Activated CD8-positive, alpha-beta memory T cell treated with anti-CD3 and anti-CD28 coated beads, Interleukin-2, amount 50 U/mL, for 1 hour (primary cell): ENCODE measurements around the gene TAB2.

Source experiments
- DNase-seq: peaks from one replicate; pipeline ENCODE4 v3.0.0-alpha.2; 2020; ENCODE audit errors: extremely low read depth

Gene TAB2

DNA sequence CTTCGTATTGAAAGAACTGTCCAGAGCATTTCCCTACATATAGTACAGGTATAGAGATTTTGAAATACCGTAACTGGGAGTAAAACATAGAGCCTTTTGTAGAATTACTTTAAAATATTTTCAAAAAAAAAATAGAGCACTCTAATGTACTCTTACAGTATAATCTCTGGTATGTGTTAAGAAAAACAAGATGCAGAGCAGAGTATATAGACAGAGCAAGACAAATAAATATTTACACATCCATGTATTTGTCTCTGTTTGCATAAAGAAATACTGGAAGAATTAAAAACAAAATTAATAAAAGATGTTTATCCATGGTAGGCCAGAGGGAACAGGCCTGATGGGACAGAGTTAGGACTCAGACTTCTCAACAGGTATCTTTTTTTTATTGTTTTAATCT lies 54.5 kb downstream of the TAB2 start:
- DNase-seq, result no peak

DNA sequence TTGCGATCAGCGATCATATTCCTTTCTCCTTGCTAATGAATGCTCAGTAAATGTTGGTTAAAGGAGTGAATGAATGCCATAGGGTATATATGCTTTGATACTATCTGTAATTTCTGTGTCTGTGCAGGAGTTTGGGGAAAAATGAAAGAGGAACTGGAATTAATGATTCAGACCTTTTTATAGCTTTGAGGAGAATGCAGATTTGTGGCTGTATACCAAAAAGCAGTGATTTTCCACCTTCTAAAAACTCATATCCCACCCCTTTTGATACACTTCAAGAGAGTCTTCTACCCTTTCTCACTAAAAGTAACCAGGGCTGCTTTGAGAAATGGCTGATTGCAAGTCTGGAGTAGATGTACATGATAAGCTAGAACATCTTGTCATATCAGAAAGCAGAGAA lies 56.0 kb downstream of the TAB2 start:
- no peak for DNase-seq

DNA sequence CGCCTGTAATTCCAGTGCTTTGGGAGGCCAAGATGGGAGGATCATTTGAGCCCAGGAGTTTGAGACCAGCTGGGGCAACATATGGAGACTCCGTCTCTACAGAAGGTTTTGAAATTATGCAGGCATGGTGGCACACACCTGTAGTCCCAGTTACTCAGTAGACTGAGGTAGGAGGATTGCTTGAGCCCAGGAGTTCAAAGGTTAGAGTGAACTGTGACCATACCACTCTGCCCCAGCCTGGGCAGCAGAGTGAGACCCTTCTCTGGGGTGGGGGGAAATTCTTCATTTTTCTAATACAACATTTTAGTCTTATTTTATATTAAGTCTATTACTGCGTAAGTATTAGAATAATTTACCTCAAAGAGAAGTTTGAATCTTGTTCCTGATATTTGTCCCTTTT lies 62.5 kb downstream of the TAB2 start:
- DNase-seq, result no peak

DNA sequence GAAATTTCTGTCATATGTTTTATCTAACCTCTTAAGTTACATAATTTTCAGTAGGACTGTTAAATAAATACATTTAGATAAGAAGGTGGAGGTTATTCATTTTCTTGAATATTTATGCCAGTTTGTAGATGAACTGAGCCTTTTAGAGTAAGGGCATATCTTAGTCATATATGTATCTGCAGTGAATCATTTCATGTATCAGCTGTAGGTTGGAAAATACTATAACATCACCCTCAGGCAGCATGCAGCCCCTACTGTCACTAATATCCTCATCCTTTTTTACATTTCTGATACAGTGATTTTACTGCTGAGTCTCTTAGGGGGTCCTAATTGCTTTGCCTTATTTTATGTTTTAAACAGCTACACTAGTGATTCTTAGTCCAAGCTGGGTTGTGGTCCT lies 63.0 kb downstream of the TAB2 start:
- DNase-seq, result no peak

DNA sequence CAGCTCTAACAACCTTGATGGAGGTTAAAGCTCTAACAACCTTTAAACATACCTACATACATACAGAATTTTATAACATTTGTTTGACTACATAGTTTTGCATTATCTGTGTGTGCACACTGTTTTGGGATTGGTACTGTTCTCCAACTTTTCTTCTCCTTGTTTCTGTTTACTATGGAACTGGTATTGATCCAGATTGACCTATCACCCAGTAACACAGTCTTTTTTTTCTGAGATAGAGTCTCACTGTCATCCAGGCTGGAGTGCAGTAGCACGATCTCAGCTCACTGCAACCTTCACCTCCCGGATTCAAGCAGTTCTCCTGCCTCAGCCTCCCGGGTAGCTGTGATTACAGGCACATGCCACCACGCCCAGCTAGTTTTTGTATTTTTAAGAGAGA lies 65.9 kb downstream of the TAB2 start:
- DNase-seq, result no peak

DNA sequence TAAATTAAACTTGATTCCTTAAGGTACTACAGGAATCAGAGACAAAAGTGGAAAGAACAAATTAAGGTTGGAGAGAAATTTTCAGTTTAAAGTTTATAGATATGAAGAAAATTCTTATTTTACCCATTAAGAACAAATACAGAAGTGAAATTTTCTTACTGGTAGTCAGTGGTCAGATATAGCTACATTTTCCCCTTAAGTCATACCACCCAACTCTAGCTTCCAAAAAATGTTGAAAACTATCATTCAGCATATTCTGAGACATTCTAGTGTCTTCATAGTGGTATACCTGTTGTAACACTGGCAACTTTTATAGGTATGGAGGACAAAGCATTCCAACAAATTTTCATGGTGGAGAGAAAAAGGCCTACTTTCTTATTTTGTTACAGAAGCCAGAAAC lies 67.0 kb downstream of the TAB2 start:
- DNase-seq, result no peak

DNA sequence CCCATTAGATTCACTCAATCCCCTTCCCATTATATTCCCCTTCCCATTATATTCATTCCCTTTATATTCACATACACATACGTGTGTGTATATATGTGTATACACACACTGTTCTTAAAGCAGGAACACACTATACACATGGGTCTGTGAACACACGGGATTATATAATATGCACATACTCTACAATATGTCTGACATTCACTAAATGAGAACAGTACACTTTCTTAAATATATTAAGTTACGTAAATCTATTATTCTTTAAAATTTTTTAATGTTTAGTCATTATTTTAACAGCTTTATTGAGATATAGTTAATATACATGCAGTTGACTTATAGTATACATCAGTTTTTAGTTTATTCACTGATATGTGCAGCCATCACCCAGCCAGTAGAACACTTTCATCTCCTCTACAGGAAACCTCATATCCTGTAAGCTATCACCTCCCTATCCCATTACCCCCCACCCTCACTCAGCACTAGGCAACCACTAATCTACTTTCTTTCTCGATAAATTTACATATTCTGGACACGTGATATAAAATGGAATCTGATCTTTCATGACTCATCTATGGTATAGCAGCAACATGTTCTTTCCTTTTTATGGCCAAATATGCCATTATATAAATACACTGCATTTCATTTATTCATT lies 68.6 kb downstream of the TAB2 start:
- no peak for DNase-seq

DNA sequence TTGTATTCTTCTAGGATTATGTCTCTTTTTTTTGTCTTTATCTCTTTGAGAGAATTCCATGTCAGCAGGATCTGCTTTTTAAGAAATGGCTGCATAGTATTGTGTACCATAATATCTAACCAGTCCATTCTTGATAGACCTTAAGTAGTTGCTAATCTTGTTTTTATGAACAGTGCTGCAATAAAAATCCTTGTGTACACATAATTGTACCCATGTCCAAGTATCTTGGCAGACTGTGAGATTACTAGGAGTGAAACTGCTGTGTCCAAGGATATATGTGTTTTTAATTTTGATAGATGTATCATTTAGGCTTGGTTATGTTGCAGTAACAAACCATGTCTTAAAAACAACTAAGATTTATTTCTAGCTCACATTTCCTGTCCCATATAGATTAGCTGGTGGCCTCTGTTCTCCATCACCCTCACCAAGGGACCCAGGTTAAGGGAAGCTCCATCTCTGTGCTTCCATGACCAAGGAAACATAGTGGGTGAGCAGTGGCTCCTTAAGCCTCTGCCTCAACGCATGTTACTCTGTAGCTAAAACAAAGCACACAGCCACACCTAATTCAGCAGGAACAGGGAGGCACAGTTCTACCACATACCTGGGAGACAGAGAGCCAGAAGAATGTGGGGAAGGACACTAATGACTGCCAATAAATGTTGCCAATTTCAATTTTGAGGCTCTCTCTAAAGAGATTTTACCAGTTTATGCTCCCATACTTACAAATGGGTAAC lies 70.4 kb downstream of the TAB2 start:
- DNase-seq, result no peak

DNA sequence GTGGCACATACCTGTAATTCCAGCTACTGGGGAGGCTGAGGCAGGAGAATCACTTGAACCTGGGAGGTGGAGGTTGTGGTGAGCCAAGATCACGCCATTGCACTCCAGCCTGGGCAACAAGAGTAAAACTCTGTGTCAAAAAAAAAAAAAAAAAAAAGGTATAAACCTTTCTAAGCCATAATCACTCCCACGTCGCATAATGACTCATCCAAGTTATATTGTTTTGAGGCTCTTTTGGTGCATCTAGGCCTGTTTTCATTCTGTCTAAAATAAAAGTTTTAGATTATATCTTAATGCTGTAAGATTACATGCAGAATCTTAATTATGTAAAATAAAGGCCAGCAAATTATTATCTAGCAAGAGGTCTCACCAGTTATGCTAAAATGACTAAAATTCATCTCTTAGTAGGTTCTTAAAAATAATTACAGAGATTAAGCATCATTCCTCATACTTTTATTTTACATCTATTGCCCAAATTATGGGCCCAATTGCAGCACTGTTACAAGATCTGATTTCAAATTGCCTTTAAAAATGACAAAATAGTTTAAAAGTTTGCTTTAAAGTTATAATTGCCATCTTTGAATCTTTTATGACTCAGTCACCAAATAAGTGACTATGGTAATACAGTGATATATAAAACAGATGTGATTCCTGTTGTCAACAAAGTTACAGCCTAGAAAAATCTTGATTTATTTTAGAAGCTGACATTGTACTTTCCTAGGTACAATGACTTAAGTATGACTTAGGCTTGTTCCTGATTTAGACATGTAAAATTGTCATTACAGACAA lies 72.2 kb downstream of the TAB2 start:
- DNase-seq, result no peak

DNA sequence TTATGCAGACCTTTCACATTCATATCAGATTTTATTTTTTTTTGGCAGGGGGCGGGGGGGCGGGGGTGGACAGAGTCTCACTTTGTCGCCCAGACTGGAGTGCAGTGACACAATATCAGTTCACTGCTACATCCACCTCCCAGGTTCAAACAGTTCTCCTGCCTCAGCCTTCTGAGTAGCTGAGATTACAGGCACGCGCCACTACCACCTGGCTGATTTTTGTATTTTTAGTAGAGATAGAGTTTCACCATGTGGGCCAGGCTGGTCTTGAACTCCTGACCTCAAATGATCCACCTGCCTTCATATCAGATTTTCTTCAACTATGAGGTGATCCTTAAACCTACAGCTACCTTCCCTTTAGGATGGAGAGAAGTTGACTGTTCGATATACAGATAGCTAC lies 74.6 kb downstream of the TAB2 start:
- no peak for DNase-seq

DNA sequence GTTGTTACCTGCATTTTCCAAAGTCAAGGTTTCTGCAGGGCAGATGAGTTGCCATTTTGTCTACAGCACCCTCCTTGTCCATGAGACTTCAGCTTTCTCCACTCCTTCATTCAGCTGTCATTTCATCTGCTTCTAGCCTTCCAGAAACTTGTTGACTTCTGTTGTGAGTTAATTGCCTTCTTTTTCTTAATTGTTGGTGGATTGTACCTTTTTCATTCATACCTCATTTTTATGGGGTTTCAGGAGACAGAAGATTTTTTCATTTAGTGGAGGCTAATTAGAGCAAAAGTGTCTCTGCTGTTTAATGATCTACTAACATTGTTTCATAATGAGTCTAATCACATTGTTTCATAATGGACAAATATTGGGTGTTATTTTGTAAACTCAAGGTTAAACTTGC lies 75.0 kb downstream of the TAB2 start:
- DNase-seq, result no peak

DNA sequence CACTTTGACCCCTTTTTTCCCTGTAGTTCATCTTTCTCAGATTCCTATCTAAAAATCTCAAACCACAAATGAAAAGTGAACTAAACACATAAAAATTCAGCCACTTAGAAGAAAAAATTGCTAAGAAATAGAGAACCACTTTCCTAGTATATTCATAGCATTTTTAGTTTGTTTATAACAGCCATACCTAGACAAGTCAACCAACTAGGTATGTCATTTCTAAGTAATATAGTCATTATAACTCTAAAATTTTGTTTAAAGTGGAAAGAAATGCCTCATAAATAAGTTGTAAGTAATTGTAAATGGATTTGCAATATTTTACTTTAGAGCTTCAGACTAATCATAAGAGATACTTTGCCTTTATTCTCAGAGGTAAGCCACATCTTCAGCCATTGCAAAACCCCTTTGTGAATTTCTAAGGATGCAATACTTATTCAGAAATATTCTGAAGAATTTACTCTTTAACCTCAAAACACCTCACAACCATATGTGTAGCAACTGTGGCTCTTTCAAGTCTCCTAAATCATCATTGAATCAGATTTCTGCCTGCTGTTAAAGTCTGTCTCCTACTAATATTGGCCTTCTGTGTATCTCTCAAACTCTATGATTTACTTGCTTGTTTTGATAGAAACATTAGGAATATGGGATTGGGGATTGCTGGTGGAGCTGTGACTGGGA lies 75.6 kb downstream of the TAB2 start:
- no peak for DNase-seq

DNA sequence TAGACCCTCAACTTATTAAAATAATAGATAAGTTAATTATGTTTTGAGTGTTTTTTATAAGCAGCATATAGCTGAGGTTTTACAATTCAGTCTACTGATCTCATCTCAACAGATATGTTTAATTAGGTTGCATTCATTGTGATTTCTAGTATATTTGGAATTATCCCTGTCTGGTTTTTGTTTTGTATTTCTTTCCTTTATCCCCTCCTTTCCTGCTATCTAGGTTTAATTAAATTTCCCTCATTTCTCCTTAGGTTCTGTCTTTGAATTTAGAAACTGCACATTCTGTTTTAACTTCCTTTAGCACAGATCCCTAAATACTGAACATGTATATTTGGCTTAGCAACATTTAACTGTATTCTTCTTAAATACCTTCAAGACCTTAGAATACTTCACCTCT lies 77.7 kb downstream of the TAB2 start:
- DNase-seq, result no peak

DNA sequence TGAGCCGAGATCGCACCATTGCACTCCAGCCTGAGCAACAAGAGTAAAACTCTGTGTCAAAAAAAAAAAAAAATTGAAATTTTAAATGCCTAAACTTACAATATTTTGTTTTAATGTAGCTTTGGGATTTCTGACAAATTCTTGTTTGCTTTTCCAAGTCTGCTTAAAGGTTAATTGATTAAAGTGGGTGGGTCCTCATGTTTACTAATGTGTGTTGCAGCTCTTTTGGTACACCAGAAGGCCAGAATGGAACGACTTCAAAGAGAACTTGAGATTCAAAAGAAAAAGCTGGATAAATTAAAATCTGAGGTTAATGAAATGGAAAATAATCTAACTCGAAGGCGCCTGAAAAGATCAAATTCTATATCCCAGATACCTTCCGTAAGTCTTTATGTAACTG lies 79.9 kb downstream of the TAB2 start:
- DNase-seq, result no peak

DNA sequence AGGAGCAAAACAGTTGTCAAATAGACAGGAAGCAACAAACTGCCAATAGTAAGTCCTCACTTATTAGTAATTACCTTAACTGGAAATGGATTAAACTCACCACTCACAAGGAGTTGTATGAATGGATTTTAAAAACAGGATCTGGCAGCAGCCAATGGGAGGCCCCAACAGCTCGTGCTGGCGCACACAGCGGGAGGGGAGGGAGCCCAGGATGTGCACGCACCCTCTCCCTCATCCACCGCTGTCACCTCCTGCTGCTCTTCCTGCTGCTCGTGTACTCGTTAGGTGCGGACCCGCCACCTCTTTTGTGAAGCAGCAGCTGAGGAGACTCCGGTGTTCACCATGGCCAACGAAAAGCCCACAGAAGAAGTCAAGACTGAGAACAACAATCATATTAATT lies 82.5 kb downstream of the TAB2 start, which contains the start of gene SUMO4:
TSS of gene SUMO4 (plus strand) at position 213 of the 400 bp plus-strand sequence. CDS start at position 343, 130 bp downstream.
- no peak for DNase-seq

DNA sequence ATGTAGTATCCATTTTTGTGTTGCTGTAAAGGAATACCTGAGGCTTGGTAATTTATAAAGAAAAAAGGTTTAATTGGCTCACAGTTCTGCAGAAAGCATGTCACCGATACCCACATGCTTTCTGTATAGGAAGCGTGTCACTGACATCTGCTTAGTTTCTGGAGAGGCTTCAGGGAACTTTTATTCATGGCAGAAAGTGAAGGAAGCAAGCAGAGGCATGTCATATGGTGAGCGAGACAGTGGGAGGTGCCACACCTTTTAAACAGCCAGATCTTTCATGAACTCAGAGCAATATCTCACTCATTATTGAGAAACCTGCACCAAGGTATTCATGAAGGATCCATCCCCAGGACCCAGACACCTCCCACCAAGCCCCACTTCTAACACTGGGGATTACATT lies 86.0 kb downstream of the TAB2 start:
- no peak for DNase-seq

DNA sequence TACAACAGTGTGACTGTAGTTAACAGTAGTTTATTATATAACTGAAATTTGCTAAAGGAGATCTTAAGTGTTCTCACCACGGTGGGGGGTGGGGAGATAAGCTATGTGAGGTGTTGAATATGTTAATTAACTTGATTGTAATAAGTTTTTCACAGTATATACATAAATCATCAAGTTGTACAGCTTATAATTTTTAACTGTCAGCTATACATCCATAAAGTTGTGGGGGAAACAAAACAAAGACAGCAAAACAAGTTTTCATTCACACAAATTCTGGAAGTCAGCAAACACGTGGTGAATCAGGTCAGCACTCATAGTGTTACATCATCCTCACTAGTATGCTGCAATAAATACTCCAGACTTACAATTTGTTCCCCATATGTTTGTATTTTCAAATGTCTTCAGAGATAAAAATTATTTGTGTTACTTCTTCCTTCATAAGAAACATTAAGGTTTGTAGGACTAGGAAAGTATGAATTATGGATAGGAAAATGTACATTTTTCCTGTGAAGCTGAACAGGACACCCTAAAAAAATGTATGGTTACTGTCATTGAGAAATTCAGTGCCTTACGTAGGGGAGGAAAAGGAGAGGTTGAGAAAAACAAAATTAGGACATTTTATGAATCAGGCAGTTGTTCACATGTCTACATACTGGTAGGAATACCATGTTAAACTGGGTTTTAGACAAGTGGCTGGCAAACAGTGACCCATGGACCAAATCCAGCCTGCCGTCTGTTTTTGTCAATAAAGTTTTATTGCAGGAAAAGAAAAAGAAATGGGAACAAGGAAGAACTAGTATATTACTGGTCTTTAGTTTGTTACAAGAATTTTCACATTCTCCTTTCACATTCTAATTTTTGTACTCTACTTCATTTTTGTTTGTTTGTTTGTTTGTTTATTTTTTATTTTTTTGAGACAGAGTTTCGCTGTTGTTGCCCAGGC lies 88.6 kb downstream of the TAB2 start:
- DNase-seq, result no peak

DNA sequence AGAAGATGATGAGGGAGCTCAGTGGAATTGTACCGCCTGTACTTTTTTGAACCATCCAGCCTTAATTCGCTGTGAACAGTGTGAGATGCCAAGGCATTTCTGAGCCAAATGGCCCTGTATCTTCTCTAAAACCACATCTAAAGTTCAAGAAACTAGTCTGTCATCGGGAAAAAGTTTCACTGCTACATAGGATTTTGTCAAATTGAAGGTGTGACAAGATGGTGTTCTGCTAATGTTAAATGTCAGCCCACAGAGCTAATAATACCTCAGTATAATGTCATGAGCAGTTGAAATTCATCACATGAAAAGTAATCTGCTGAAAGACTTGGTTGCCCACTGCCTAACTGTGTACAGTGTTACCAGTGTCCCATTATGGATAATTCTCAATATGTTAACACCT lies 92.1 kb downstream of the TAB2 start:
- DNase-seq, result no peak

DNA sequence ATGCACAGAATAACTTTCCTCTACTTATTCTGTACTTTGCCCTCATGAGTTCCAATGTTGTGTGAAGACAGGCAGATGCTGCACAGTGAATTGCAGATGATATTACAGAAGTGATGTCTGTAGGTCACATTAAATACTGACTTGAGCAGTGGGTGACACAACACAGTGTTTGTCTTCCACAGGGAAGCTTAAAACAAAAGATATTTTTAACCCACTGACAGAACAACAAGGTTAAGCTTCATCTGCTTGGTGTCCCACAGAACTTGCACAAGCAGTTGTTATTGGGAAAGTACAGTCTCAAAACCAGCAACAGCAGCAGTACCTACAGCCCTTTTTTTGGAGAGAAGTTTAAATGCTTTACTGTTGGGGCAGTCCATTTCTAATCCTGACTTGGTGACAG lies 93.0 kb downstream of the TAB2 start:
- DNase-seq, result no peak

DNA sequence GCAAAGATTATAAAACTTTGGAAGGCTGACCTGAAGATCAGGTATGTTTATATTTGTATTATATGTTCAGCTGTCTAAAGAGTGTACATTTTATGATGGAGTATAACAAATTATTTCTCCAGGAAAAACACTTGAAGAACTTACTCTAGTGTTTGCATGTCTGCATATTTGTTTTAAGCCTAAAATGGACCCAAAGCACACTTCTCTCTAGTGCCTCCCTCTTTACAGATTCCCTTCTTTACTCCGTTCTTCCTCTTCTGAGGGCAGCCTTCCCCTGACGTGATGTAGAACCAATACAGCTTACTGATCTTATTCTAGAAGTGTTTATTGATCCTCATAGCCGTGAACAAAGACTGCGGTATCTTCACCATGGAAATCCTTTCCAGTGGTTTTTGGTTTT lies 96.5 kb downstream of the TAB2 start:
- no peak for DNase-seq

DNA sequence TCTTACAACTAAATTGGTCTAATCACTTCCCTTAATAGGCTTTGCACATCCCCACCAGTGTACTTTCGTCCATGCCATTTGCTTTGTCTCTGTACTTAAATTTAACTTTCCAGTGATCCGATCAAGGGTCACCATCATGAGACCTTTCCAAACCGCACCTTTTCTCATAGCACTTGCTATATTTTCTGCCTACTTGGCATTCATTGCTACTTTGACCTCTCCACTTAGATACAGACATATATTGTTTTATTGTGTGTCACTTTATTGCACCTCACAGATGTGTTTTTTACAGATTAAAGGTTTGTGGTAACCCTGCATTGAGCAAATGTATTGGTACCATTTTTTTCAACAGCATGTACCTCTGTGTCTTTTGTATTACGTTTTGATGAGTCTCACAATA lies 97.3 kb downstream of the TAB2 start:
- no peak for DNase-seq
